Erythroblast (primary cell): ENCODE measurements around the gene GRIK4.

Source experiments
- GATA1 ChIP-seq: IDR thresholded peaks from 2 replicates; pipeline ENCODE4 v1.6.1; 2011; ENCODE audit warnings: low read depth, mild to moderate bottlenecking, control low read depth, low read length, moderate library complexity
- POLR2A ChIP-seq: IDR thresholded peaks from 2 replicates; pipeline ENCODE4 v1.6.1; 2011; ENCODE audit warnings: mild to moderate bottlenecking, low read length

GRCh38 chr11:120462825-120463224, 48.7 kb upstream of the GRIK4 start:
- TF ChIP-seq POLR2A = no peak
- no peak for TF ChIP-seq GATA1
